ENCODE measurements around the gene SPECC1L.
A peak's percentile ranks its signal among the peaks of the same experiment; 100 is the strongest.

The SPECC1L gene

GRCh38 chr22:24430431-24431308, 160.0 kb downstream of the SPECC1L start:
- DNase-seq: no peak

- no peak for DNase-seq
Observed at GRCh38 chr22:24431309-24432034, 160.8 kb downstream of the SPECC1L start.

GRCh38 chr22:24432059-24432853, 161.6 kb downstream of the SPECC1L start:
- DNase-seq: peak in 1 of 4 experiments; percentile 15

- DNase-seq: no peak
Observed at GRCh38 chr22:24433001-24433827, 162.6 kb downstream of the SPECC1L start.

- no peak for DNase-seq
Observed at GRCh38 chr22:24433828-24434470, 163.3 kb downstream of the SPECC1L start.

GRCh38 chr22:24434471-24435322, 164.1 kb downstream of the SPECC1L start:
- DNase-seq: peak in 2 of 4 experiments; percentile 29 to 35

- no peak for DNase-seq
Observed at GRCh38 chr22:24435323-24435645, 164.7 kb downstream of the SPECC1L start.

- no peak for DNase-seq
Observed at GRCh38 chr22:24435861-24436371, 165.3 kb downstream of the SPECC1L start.

- no peak for DNase-seq
Observed at GRCh38 chr22:24436553-24436952, 165.9 kb downstream of the SPECC1L start.

- no peak for DNase-seq
Observed at GRCh38 chr22:24437091-24437490, 166.5 kb downstream of the SPECC1L start.

GRCh38 chr22:24437741-24438328, 167.2 kb downstream of the SPECC1L start:
- no peak for DNase-seq

GRCh38 chr22:24440270-24440717, 169.7 kb downstream of the SPECC1L start:
- no peak for DNase-seq

- no peak for DNase-seq
Observed at GRCh38 chr22:24440718-24441405, 170.2 kb downstream of the SPECC1L start.

GRCh38 chr22:24441406-24442351, 171.0 kb downstream of the SPECC1L start:
- no peak for DNase-seq

GRCh38 chr22:24442352-24442744, 171.7 kb downstream of the SPECC1L start:
- DNase-seq: no peak

GRCh38 chr22:24443668-24444067, 173.0 kb downstream of the SPECC1L start:
- DNase-seq: no peak

GRCh38 chr22:24444251-24444650, 173.6 kb downstream of the SPECC1L start:
- DNase-seq: no peak

- DNase-seq: no peak
Observed at GRCh38 chr22:24444729-24445466, 174.3 kb downstream of the SPECC1L start.

Measured in activated naive CD4-positive, alpha-beta T cell (primary cell).